Endothelial cell (in vitro differentiated cells): Measurements from ENCODE around the gene NTM. TPM values are rescaled to one million over a fixed set of nuclear protein-coding genes. Genes with fewer than 3 reads are reported as not detected.

ENCODE experiments used
- DNase-seq: peaks from one replicate; pipeline ENCODE4 v3.0.0; 2021; ENCODE audit warnings: low spot score
- H3K27ac Mint-ChIP-seq: one replicate; pipeline ENCODE4 v1.8.0; 2021; ENCODE audit warnings: mixed read lengths, inconsistent platforms; ENCODE audit not compliant: unreplicated experiment
- H3K27me3 Mint-ChIP-seq: one replicate; pipeline ENCODE4 v1.8.0; 2021; ENCODE audit warnings: mild to moderate bottlenecking, moderate library complexity, mixed read lengths, inconsistent platforms; ENCODE audit not compliant: unreplicated experiment
- H3K36me3 Mint-ChIP-seq: one replicate; pipeline ENCODE4 v1.8.0; 2021; ENCODE audit warnings: mild to moderate bottlenecking, low read depth, mixed read lengths, inconsistent platforms; ENCODE audit not compliant: unreplicated experiment
- H3K4me1 Mint-ChIP-seq: one replicate; pipeline ENCODE4 v1.8.0; 2021; ENCODE audit warnings: mild to moderate bottlenecking, mixed read lengths, inconsistent platforms; ENCODE audit not compliant: unreplicated experiment
- H3K4me3 Mint-ChIP-seq: one replicate; pipeline ENCODE4 v1.8.0; 2021; ENCODE audit warnings: mild to moderate bottlenecking, mixed read lengths, inconsistent platforms; ENCODE audit not compliant: unreplicated experiment
- H3K9me3 Mint-ChIP-seq: one replicate; pipeline ENCODE4 v1.8.0; 2021; ENCODE audit warnings: mixed read lengths, inconsistent platforms; ENCODE audit not compliant: unreplicated experiment
- total RNA-seq: library from RNA; stranded (reverse); fragmentation: NEBNext Ultra II Directional; extraction: Animal tissue kit (Norgen Biotek cat#: 25700); gene quantifications from one replicate; pipeline ENCODE4 v1.2.1, GENCODE V29; 2021; ENCODE audit not compliant: unreplicated experiment
- TF ChIP-seq, protein P1 (sequence below): fragments of 200-600 bp; sonication (generic); IDR thresholded peaks from one replicate; pipeline ENCODE4 v1.5.0; 2021; ENCODE audit warnings: antibody characterized with exemption; ENCODE audit not compliant: unreplicated experiment

Gene NTM
- total RNA-seq, 1 donor from 2014 or later = 3.6 TPM

DNA sequence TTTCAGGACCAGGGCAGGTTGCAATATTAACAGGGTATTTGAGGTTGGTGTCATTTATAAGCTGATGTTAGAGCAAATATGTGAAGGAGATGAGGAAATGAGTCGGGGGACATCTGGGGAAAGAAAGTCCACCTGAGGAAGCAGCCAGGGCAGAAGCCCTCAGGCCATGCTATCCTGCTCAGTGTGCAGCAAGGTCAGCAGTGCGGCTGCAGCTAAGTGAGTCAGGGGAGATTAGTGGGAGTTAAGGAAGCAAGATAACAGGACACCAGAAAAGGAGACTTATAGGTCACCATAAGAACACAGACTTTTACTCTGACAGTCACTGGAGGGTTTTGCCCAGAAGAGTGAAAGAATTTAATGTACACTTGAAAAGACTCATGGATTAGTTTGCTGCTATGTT, 468.9 kb downstream of the NTM start:
- DNase-seq = no peak
- H3K9me3 Mint-ChIP-seq = no peaks in the 10 kb centered on the region
- H3K27ac Mint-ChIP-seq = no peak overlapping the region
- TF ChIP-seq, protein P1, sequence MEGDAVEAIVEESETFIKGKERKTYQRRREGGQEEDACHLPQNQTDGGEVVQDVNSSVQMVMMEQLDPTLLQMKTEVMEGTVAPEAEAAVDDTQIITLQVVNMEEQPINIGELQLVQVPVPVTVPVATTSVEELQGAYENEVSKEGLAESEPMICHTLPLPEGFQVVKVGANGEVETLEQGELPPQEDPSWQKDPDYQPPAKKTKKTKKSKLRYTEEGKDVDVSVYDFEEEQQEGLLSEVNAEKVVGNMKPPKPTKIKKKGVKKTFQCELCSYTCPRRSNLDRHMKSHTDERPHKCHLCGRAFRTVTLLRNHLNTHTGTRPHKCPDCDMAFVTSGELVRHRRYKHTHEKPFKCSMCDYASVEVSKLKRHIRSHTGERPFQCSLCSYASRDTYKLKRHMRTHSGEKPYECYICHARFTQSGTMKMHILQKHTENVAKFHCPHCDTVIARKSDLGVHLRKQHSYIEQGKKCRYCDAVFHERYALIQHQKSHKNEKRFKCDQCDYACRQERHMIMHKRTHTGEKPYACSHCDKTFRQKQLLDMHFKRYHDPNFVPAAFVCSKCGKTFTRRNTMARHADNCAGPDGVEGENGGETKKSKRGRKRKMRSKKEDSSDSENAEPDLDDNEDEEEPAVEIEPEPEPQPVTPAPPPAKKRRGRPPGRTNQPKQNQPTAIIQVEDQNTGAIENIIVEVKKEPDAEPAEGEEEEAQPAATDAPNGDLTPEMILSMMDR = no peak
- no peaks in the 10 kb centered on the region for H3K4me1 Mint-ChIP-seq
- no peaks in the 10 kb centered on the region for H3K36me3 Mint-ChIP-seq
- no peaks in the 10 kb centered on the region for H3K27me3 Mint-ChIP-seq
- no peak overlapping the region for H3K4me3 Mint-ChIP-seq

DNA sequence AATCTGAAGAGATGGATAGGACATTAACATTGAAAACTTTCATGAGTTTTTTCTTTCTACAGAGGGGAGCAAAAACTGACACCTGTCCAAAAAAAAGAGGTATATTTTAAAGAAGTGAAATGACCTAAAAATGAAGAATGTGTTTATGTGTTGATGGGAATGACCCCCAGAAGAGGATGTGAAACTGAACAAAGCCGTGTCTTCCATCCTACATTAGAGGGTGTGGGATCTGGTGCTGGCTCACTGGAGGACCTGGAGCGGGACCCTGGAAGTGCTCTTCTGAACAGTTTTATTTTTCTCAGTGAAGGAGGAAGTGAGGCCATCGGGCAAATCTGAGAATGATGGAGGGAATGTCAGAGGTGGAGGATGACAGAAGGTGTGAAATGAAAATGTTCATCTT, 470.1 kb downstream of the NTM start:
- Mint-ChIP-seq H3K4me3 (no peak overlapping the region), H3K36me3 (no peaks in the 10 kb centered on the region), H3K27me3 (no peaks in the 10 kb centered on the region), H3K9me3 (no peaks in the 10 kb centered on the region), H3K4me1 (no peaks in the 10 kb centered on the region), H3K27ac (no peak overlapping the region)
- TF ChIP-seq, protein P1 = no peak
- no peak for DNase-seq

DNA sequence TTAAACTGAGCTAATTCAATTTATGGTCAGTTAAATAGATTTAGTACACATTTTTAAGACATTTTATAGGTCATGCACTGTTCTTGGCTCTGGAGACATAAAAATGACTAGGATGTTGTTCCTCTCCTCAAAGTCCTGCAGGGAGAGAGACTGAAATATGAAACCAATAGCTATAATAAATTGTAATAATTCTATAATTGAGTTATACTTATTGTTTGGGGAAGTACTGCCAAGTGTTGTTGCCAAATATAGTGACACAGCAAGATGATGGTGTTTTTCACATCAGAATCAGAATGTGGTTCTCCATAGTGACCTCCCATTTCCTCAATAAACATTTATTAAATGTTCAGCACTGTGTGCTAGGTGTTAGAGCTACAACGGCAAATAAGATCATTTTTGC, 470.6 kb downstream of the NTM start:
- Mint-ChIP-seq H3K4me3 (no peak overlapping the region), H3K27ac (no peak overlapping the region), H3K4me1 (peaks cover 3% of the 10 kb centered on the region), H3K9me3 (no peaks in the 10 kb centered on the region), H3K36me3 (no peaks in the 10 kb centered on the region), H3K27me3 (no peaks in the 10 kb centered on the region)
- DNase-seq = no peak
- TF ChIP-seq, protein P1 = no peak

DNA sequence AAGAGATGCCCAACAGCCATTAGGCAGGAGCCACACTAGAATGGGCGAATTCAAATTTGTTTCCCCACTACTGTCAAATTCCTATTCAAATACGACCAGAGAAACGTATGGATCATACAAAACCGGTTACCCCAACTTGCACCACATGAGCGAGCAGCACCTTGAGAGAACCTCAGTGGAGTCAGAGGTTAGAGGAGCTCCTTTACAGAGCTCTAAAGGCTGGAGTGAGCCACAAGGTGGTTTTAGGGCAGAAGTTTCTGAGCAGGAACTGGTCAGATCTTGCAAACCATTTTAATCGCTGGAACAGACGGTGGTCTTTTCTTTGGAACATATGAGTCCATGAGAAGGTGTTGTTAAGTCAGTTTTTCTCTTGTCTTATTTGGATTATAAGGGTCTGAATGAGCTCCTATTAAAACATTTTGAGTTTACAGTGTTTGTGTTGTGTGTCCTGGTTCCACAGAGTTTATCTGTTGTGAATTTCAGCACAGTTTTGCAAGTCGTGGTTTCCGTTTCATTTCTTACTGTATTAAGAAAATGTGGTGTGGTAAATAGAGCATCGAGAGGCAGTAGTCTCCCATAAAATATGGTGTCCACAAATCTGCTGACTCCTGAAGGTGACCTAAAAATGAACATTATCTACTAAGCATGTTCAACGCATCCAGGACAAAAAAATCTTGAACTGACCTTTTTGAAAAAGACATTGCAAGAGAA, 471.7 kb downstream of the NTM start:
- TF ChIP-seq, protein P1 = no peak
- H3K27ac Mint-ChIP-seq = no peak overlapping the region

DNA sequence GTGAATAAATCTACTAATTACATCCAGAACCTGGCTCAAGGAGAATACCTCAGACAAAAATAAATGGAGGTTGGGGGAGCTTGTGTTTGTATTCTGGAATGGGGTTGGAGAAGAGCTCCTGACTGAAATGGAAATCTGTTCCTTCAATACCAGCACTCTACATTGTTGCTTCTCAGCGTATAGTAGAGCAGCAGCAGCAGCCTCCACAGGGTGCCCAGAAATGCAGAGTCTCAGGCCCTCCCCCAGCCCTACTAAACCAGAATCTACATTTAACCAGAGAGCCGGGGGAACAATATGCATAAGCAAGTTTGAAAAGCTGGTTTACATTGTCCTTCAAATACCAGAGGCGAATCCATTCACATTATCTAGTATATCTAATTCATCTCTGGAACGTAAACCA, 474.8 kb downstream of the NTM start:
- no peaks in the 10 kb centered on the region for H3K27me3 Mint-ChIP-seq
- DNase-seq = no peak
- no peaks in the 10 kb centered on the region for H3K9me3 Mint-ChIP-seq
- no peaks in the 10 kb centered on the region for H3K36me3 Mint-ChIP-seq
- H3K4me1 Mint-ChIP-seq = peaks cover 7% of the 10 kb centered on the region
- no peak overlapping the region for H3K4me3 Mint-ChIP-seq
- no peak overlapping the region for H3K27ac Mint-ChIP-seq
- TF ChIP-seq, protein P1 = no peak

More for the DNA sequence above, 471.7 kb downstream of the NTM start:
- H3K27me3 Mint-ChIP-seq = no peaks in the 10 kb centered on the region
- DNase-seq = no peak
- no peaks in the 10 kb centered on the region for H3K36me3 Mint-ChIP-seq
- peaks cover 7% of the 10 kb centered on the region for H3K4me1 Mint-ChIP-seq
- no peaks in the 10 kb centered on the region for H3K9me3 Mint-ChIP-seq
- H3K4me3 Mint-ChIP-seq = no peak overlapping the region
